Upper lobe of right lung (tissue), 1 donor: ENCODE results near the gene ZNF654. TPM values are rescaled to one million over a fixed set of nuclear protein-coding genes. Genes with fewer than 3 reads are reported as not detected.

ENCODE experiments used
- ATAC-seq: fragments of 200-7000 bp; cut with Tn5 transposase; one replicate; pipeline ENCODE4 v1.9.1; 2020; ENCODE audit warnings: mild to moderate bottlenecking, moderate library complexity
- DNase-seq: peaks from one replicate; pipeline ENCODE4 v3.0.0-alpha.2; 2020
- H3K27ac ChIP-seq: fragments of 200-600 bp; one replicate; pipeline ENCODE4 v1.8.0; 2022
- H3K27me3 ChIP-seq: fragments of 200-600 bp; one replicate; pipeline ENCODE4 v1.8.0; 2022; ENCODE audit warnings: mild to moderate bottlenecking
- H3K36me3 ChIP-seq: fragments of 200-600 bp; one replicate; pipeline ENCODE4 v1.8.0; 2022
- H3K4me1 ChIP-seq: fragments of 200-600 bp; one replicate; pipeline ENCODE4 v1.8.0; 2022
- H3K4me3 ChIP-seq: fragments of 200-600 bp; one replicate; pipeline ENCODE4 v1.8.0; 2022; ENCODE audit warnings: mild to moderate bottlenecking
- H3K9me3 ChIP-seq: fragments of 200-600 bp; one replicate; pipeline ENCODE4 v1.8.0; 2022
- CTCF ChIP-seq: fragments of 200-600 bp; IDR thresholded peaks from one replicate; pipeline ENCODE4 v1.8.0; 2022; ENCODE audit warnings: antibody characterized with exemption
- intact Hi-C: fragments of 100-400 bp; cut with DNase I; formaldehyde crosslinking; loops from one replicate; pipeline ENCODE4 v1.11.0; 2022
- total RNA-seq: library from RNA; stranded (reverse); fragmentation: NEBNext Ultra II Directional; extraction: Animal tissue kit (Norgen Biotek cat#: 25700); gene quantifications from one replicate; pipeline ENCODE4 v1.2.1, GENCODE V29; 2021
- donor health status: DM: no; HTN: yes; CAD: no; lungs with severe emphysema.

Gene ZNF654
- total RNA-seq, 1 donor from 2014 or later = 20.6 TPM

GRCh38 chr3:88131695-88132094 is 72.6 kb downstream of the ZNF654 start:
- Histone ChIP-seq H3K36me3 (peaks cover 41% of the 10 kb centered on the region), H3K4me1 (no peaks in the 10 kb centered on the region), H3K27ac (no peak overlapping the region), H3K9me3 (no peaks in the 10 kb centered on the region), H3K4me3 (no peak overlapping the region), H3K27me3 (no peaks in the 10 kb centered on the region)
- TF ChIP-seq CTCF = no peak
- intact Hi-C loops = no loop called here
- ATAC-seq = no peak
- no peak for DNase-seq

GRCh38 chr3:88132894-88133293 is 73.8 kb downstream of the ZNF654 start:
- H3K36me3 ChIP-seq = peaks cover 50% of the 10 kb centered on the region
- no peak for ATAC-seq

GRCh38 chr3:88133711-88134263 is 74.7 kb downstream of the ZNF654 start:
- ATAC-seq (no peak), DNase-seq (no peak)
- Histone ChIP-seq H3K27ac (no peak overlapping the region), H3K27me3 (no peaks in the 10 kb centered on the region), H3K4me3 (no peak overlapping the region), H3K9me3 (no peaks in the 10 kb centered on the region), H3K36me3 (peaks cover 59% of the 10 kb centered on the region), H3K4me1 (no peaks in the 10 kb centered on the region)
- intact Hi-C loops = no loop called here
- TF ChIP-seq CTCF = no peak

More at GRCh38 chr3:88132894-88133293, 73.8 kb downstream of the ZNF654 start:
- no peak for DNase-seq
- no peaks in the 10 kb centered on the region for H3K27me3 ChIP-seq
- no peak overlapping the region for H3K4me3 ChIP-seq
- TF ChIP-seq CTCF = no peak
- no peaks in the 10 kb centered on the region for H3K4me1 ChIP-seq
- intact Hi-C loops = no loop called here
- H3K27ac ChIP-seq = no peak overlapping the region
- no peaks in the 10 kb centered on the region for H3K9me3 ChIP-seq

- no peak overlapping the region for H3K4me3 ChIP-seq
- no peaks in the 10 kb centered on the region for H3K9me3 ChIP-seq
- DNase-seq (no peak), ATAC-seq (no peak)
- H3K4me1 ChIP-seq = no peaks in the 10 kb centered on the region
- no peak for TF ChIP-seq CTCF
- H3K27ac ChIP-seq = no peak overlapping the region
- peaks cover 75% of the 10 kb centered on the region for H3K36me3 ChIP-seq
- H3K27me3 ChIP-seq = no peaks in the 10 kb centered on the region
- intact Hi-C loops = no loop called here
Observed at GRCh38 chr3:88137836-88138235, 78.8 kb downstream of the ZNF654 start.

GRCh38 chr3:88141458-88142083 is 82.5 kb downstream of the ZNF654 start:
- peaks cover 50% of the 10 kb centered on the region for H3K36me3 ChIP-seq
- no peaks in the 10 kb centered on the region for H3K9me3 ChIP-seq
- ATAC-seq = no peak

More at GRCh38 chr3:88141458-88142083, 82.5 kb downstream of the ZNF654 start:
- no peaks in the 10 kb centered on the region for H3K27me3 ChIP-seq
- H3K4me3 ChIP-seq = no peak overlapping the region
- H3K4me1 ChIP-seq = no peaks in the 10 kb centered on the region
- DNase-seq = no peak
- TF ChIP-seq CTCF = no peak
- intact Hi-C loops = no loop called here
- H3K27ac ChIP-seq = no peak overlapping the region
